HG03064 (cell line): ENCODE results near the gene GMIP.
A peak's percentile ranks its signal among the peaks of the same experiment; 100 is the strongest.
"Not testable (repeated sequence)": the region's sequence is repeated elsewhere in the genome, so short reads cannot be mapped to it uniquely, and the experiment has no call there.

ENCODE experiments used
- ATAC-seq: cut with Tn5 transposase; IDR thresholded peaks from one replicate; pipeline ENCODE4 v1.9.1; 2021; ENCODE audit warnings: low read depth; ENCODE audit not compliant: unreplicated experiment

Gene GMIP, protein sequence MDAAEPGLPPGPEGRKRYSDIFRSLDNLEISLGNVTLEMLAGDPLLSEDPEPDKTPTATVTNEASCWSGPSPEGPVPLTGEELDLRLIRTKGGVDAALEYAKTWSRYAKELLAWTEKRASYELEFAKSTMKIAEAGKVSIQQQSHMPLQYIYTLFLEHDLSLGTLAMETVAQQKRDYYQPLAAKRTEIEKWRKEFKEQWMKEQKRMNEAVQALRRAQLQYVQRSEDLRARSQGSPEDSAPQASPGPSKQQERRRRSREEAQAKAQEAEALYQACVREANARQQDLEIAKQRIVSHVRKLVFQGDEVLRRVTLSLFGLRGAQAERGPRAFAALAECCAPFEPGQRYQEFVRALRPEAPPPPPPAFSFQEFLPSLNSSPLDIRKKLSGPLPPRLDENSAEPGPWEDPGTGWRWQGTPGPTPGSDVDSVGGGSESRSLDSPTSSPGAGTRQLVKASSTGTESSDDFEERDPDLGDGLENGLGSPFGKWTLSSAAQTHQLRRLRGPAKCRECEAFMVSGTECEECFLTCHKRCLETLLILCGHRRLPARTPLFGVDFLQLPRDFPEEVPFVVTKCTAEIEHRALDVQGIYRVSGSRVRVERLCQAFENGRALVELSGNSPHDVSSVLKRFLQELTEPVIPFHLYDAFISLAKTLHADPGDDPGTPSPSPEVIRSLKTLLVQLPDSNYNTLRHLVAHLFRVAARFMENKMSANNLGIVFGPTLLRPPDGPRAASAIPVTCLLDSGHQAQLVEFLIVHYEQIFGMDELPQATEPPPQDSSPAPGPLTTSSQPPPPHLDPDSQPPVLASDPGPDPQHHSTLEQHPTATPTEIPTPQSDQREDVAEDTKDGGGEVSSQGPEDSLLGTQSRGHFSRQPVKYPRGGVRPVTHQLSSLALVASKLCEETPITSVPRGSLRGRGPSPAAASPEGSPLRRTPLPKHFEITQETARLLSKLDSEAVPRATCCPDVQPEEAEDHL

DNA sequence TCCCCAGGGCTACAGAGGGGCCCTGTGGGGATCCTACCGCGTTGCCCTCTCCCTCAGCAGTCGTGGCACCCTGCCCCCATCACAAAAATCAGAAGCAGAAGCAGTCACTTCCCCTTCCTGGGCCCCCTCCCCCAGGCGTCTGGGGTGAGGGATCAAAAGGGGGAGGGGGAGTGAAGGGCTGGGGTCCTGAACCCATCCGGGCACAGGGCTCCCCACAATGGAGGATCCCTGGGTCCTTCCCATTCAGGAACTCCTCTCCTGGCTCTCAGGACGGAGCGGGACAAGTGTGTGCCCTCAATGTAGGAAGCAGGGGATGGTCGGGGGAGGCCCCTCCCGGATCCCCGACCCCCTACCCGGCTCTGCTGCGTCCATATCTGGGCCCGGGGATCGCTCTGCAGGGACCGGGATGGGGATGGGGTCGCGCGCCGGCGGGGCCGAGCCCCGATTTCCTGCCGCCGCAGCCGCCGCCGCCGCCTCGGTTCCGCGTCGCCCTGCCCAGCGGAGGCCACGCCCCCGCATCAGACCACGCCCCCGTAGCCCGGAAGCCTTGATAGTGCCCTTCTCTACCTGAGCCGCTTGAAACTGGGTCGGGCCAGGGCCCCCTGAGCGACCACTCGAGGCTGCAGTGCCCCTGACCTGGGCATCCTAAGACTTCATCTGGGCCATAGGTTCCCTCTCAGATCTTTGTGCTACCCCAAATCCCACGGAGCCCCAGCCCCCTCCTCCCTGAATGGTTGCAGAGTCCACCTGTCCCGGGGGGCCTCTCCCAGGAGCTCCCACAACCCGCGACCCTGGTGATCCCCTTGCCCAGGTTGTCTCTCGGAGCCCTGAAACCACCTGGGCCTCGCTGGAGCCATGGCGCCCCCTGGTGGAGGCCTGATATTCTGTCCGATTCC, at the start of gene GMIP:
Gene GMIP, minus strand, starts transcription at position 500 of the 896 bp plus-strand sequence. Its CDS starts 128 bp downstream, at position 372.
- peak; percentile 46 for ATAC-seq

- ATAC-seq: no peak
Measured at GRCh38 chr19:19691683-19692082, 48.2 kb upstream of the GMIP start.

DNA sequence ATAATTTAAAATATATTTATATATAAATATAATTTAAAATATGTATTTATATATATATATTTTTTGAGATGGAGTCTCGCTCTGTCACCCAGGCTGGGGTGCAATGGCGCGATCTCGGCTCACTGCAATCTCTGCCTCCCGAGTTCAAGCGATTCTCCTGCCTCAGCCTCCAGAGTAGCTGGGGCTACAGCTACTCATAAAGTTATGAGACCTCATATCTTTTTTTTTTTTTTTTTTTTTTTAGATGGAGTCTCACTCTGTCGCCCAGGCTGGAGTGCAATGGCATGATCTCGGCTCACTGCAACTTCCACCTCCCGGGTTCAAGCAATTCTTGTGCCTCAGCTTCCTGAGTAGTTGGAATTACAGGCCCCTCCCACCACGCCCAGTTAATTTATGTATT, 45.6 kb upstream of the GMIP start:
- ATAC-seq: not testable (repeated sequence)

DNA sequence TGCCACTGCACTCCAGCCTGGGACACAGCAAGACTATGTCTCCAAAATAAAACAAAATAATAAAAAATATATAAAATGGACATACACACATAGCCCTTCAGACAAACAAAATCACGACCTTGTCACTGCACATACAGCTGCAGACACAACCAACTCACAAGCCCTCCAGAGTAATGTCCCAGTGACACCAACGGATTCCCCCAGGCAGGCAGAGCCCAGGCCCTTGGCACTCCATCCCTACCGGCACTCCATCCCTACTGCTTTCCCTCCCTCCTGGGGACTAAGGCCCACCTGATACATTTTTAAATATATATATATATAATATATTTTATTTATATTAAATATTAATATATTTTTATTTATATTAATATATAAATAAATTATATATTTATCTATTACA, 43.6 kb upstream of the GMIP start:
- ATAC-seq: no peak

GRCh38 chr19:19686580-19686979, 43.1 kb upstream of the GMIP start:
- ATAC-seq: no peak

DNA sequence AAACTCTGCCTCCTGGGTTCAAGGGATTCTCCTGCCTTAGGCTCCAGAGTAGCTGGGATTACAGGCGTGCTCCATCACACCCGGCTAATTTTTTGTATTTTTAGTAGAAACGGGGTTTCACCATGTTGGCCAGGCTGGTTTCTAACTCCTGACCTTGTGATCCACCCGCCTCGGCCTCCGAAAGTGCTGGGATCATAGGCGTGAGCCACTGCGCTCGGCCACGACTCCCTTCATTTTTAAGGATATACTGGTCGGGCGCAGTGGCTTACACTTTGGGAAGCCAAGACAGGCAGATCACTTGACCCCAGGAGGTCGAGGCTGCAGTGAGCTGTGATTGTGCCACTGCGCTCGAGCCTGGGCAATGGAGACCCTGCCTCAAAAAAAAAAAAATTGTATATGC, 42.7 kb upstream of the GMIP start:
- ATAC-seq: not testable (repeated sequence)

DNA sequence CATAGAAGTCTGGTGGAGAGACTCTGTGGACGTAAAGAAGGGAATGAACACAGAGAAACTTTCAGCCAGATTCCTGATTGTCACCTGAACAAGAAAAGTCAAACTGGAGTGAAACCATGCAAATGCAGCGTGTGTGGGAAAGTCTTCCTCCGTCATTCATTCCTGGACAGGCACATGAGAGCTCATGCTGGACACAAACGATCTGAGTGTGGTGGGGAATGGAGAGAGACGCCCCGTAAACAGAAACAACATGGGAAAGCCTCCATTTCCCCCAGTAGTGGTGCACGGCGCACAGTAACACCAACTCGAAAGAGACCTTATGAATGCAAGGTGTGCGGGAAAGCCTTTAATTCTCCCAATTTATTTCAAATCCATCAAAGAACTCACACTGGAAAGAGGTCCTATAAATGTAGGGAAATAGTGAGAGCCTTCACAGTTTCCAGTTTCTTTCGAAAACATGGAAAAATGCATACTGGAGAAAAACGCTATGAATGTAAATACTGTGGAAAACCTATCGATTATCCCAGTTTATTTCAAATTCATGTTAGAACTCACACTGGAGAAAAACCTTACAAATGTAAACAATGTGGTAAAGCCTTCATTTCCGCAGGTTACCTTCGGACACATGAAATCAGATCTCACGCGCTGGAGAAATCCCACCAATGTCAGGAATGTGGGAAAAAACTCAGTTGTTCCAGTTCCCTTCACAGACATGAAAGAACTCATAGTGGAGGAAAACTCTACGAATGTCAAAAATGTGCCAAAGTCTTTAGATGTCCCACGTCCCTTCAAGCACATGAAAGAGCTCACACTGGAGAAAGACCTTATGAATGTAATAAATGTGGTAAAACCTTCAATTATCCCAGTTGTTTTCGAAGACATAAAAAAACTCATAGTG, 36.0 kb upstream of the GMIP start:
- no peak for ATAC-seq

- no peak for ATAC-seq
Measured at GRCh38 chr19:19677579-19677978, 34.1 kb upstream of the GMIP start.

DNA sequence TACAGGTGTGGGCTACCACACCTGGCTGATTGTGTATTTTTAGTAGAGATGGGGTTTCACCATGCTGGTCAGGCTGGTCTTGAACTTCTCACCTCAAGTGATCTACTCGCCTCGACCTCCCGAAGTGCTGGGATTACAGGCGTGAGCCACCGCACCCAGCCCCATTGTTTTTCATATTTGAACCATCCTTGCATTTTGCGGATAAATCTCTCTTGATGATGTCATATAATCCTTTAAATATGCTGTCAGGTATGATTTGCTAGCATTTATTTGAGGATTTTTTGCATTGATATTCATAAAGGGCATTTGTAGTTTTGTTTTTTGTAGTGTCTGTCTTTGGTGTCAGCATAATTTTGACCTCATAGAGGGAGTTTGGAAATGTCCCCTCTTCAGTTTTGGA, 30.9 kb upstream of the GMIP start:
- no peak for ATAC-seq

DNA sequence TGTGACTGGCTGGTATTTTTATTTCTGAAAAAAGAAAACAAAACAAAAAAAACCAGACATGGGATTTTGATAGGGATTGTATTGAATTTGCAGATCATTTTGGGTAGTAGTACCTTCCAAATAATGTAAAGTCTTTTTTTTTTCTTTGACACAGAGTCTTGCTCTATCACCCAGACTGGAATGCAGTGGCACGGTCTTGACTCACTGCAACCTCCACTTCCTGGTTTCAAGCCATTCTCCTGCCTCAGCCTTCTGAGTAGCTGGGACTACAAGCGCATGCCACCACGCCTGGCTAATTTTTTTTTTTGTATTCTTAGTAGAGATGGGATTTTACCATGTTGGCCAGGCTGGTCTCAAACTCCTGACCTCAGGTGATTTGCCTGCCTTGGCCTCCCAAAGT, 29.4 kb upstream of the GMIP start:
- ATAC-seq: no peak

DNA sequence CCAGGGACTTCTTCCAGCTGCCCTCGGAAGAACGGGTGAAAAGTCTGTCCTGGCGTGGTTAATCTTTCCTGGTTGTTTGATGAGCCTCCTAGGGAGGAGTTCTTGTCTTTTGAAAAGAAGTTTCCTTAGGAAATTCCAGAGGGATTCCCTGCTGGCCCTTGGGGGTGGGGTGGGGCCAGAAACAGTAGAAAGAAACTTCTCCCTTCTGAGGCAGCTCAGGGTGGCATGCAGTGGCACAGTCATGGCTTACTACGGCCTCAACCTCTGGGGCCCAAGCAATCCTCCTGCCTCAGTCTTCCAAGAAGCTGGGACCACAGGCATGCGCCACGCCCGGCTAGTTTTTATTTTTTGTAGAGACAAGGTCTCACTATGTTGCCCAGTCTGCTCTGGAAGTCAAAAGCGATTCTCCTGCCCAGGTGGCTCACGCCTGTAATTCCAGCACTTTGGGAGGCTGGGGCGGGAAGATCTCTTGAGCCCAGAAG, 26.7 kb upstream of the GMIP start:
- no peak for ATAC-seq

DNA sequence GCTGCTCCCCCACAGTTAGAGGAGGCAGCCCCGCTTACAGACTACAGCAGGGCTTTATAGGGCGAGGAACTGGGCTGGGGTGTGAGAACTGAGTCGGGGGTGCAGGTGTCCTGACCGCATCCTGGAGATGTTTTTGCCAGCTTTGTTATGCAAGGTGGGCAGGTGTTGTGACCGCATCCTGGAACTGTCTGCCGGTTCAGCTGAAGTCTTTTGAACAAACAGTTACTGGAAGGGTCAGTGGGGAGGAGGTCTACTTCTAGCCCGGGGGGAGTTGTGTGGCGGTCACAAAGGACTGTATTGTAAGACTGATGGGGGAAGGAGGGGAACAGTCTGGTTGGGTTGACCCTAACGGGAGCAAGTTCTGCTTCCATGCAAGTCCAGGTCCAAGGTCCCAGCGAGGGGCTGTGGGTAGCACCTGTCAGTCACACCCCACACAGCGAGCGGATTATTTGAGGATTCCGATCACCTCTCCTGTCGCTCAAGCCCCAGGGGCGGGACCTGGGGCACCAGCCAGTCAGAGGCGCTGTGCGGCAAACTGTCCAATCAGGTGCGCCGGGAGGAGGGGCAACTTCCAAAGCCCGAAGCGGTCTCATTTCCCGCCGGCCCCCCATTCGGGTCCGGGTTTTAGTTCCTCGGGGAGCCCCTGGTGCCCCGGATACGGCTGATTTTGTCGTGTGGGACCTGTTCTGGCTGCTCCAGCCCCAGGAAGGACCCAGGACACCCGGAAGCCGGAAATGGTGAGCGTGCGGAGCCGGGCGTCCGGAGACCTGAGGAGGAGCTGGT, 25.0 kb upstream of the GMIP start, which contains the start of gene ZNF101:
Gene ZNF101, plus strand, starts transcription at position 610 of the 783 bp plus-strand sequence. Its CDS starts 125 bp downstream, at position 735.
- peak; percentile 58 for ATAC-seq

DNA sequence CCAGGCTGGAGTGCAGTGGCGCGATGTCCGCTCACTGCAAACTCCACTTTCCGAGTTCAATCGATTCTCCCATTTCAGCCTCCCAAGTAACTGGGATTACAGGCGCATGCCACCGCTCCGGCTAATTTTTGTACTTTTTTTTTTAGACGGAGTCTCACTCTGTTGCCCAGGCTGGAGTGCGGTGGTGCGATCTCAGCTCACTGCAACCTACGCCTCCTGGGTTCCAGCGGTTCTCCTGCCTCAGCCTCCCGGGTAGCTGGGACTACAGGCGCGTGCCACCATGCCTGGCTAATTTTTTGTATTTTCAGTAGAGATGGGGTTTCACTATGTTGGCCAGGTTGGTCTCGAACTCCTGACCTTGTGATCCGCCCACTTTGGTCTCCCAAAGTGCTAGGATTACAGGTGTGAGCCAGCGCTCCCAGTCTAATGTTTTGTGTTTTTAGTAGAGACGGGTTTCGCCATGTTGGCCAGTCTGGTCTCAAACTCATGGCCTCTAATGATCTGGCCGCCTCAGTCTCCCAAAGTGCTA, 22.0 kb upstream of the GMIP start:
- ATAC-seq: not testable (repeated sequence)

- ATAC-seq: peak; percentile 70
Measured at GRCh38 chr19:19663256-19664120, 20.0 kb upstream of the GMIP start, which contains the start of gene ATP13A1. ATP13A1 (minus strand) TSS chr19:19663676; CDS start chr19:19663666, 10 bp downstream.

GRCh38 chr19:19662871-19663255, 19.4 kb upstream of the GMIP start:
- no peak for ATAC-seq

DNA sequence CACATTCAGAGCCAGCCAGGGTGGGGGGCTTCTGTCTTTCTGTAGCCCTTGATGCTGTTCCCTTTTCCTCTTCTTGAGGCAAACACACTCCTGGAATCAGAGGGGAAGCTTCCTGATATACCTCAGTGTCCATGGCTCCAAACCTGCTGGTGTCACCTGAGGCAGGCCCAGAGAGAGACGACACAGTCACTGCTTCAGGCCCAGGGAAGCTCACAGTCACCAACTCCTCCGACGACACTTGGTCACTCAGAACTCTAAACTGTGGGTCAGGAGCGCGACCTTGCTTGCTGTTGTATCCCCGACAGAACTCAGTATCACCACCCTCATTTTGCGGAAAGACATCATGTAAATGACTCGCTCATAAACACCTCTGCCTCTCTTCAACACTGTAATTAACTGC, 18.9 kb upstream of the GMIP start:
- no peak for ATAC-seq

DNA sequence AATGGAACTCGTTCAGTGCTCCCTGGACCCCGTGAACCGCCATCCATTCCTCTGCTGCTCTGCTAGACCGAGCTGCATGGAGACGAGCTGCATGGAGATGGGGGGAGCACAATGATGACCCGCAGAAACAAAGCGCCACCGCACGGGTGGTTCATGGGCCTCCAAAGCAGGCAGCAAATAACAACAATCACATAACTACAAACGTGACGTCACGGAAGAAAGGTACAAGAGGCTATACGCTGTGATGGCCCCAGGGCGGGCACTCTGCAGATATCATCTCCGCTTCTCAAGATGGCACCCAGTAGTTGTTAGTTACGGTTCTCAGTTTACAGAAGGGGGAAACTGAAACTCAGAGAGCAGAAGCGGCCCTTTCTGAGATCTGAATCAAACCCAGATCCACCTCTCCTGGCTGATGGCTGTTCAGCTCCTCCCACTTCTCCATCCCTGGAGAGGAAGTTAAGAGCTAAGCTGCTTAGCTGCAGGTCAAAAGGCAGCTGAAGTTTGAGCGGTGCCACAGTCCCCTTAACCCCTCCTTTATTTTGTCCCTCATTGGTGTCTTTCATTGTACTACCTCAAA, 18.3 kb upstream of the GMIP start:
- no peak for ATAC-seq
